Measurements from ENCODE around the gene GBP1. TPM values are rescaled to one million over a fixed set of nuclear protein-coding genes. Genes with fewer than 3 reads are reported as not detected.

The GBP1 gene

DNA sequence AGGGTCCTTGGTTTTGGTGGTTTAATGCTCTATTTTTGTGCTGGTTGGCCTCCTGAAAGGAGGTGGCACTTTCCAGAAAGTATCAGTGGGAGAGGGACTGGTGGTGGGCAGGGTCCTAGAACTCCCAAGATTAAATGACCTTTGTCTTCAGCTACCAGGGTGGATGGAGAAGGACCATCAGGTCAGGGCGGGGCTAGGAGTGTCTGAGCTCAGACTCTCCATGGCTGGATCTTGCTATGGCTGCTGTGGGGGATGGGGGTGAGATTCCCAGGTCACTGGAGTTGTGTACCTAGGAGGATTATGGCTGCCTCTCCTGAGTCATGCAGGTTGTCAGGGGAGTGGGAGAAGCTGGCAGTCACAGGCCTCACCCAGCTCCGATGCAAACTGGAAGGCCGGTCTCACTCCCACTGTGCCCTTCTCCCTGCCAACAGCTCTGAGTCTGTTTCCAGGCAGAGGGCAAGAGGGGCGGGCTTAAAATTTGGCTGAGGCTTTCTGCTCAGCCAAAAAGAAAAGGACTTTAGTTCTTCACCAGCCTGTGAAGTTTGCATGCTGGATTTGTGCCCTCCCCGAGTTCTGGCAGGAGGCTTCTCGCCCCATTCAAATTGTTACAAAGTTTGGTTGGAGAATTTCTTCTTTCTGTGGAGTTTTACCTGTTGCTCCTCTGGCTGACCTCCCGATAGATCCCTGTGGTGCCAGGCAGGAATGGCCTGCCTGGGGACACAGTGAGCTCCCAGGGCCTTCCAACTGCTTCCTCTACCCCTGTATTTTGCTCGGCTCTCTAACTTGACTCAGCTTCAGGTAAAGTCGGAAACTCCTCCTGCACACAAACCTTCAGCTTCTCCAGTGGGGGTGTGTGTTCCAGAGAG lies 59.5 kb downstream of the GBP1 start:
- H2BK120ac ChIP-seq (ENCODE audit: low read depth, low read length) = no peak overlapping the region
- no peak overlapping the region for H2BK15ac ChIP-seq (ENCODE audit: low read length)
- no peaks in the 10 kb centered on the region for H3K36me3 ChIP-seq (replicated peaks in 1 of 2; ENCODE audit: control insufficient read depth in 2 of 2, insufficient read depth in 2 of 2, low read length in 2 of 2)
- DNase-seq (ENCODE audit: low spot score) = no peak
- H3K27me3 ChIP-seq (ENCODE audit: control insufficient read depth in 3 of 3, insufficient read depth in 3 of 3, low read depth in 1 of 3, low read length in 3 of 3) = peaks cover 0 to 4% (median 0%) of the 10 kb centered on the region in 3 experiments
- peak overlapping the region; percentile 11 for H3K18ac ChIP-seq (ENCODE audit: low read length)
- no peak overlapping the region for H3K27ac ChIP-seq (replicated peaks; ENCODE audit: low read length)
- H2BK12ac ChIP-seq (ENCODE audit: low read length) = no peak overlapping the region
- H3K9me3 ChIP-seq (replicated peaks in 1 of 2; ENCODE audit: control insufficient read depth in 2 of 2, insufficient read depth in 1 of 2, low read depth in 1 of 2, low read length in 2 of 2) = no peaks in the 10 kb centered on the region
- no peak overlapping the region for H3K4me2 ChIP-seq (ENCODE audit: insufficient read depth, low read length, poor library complexity, severe bottlenecking)
- no peak overlapping the region for H3K14ac ChIP-seq (ENCODE audit: low read length)
- H4K8ac ChIP-seq (ENCODE audit: low read depth, low read length) = no peak overlapping the region
- no peak overlapping the region for H3K23ac ChIP-seq (ENCODE audit: low read depth, low read length, poor library complexity)
- H4K91ac ChIP-seq (ENCODE audit: low read depth, low read length, poor library complexity) = no peak overlapping the region
- H3K4ac ChIP-seq (ENCODE audit: low read length) = no peak overlapping the region
- no peak overlapping the region for H2AK5ac ChIP-seq (ENCODE audit: low read depth, low read length)
- H3K79me1 ChIP-seq (ENCODE audit: low read depth, low read length) = no peaks in the 10 kb centered on the region
- no CpG with 5 or more reads among the region's 9 CpGs for WGBS, 2 donors (ENCODE audit: extremely low coverage in 2 of 2, insufficient read length in 2 of 2, insufficient replicate concordance in 1 of 2)
- no peak overlapping the region for H3K4me3 ChIP-seq (ENCODE audit: low read length in 2 of 2)
- H3K9ac ChIP-seq (ENCODE audit: low read depth, low read length, poor library complexity) = no peak overlapping the region
- H2AFZ ChIP-seq (ENCODE audit: low read length) = no peak overlapping the region
- H2BK5ac ChIP-seq (ENCODE audit: low read length) = no peak overlapping the region
- H3K4me1 ChIP-seq (ENCODE audit: control insufficient read depth in 2 of 2, insufficient read depth in 1 of 2, low read depth in 1 of 2, low read length in 2 of 2) = peaks cover 0 to 3% of the 10 kb centered on the region in 2 donors

Small RNA genes lying within 50 kb of the gene (small RNA-seq; reads per million reads assigned to genes)
- gene RF00019 (ENCODE audit: insufficient read depth) = not detected
